DMS53 treated with DMSO at 0.1 percent for 48 hours (cell line): ENCODE results near the gene BICRAL.
"Not testable (repeated sequence)": the region's sequence is repeated elsewhere in the genome, so short reads cannot be mapped to it uniquely, and the experiment has no call there.

ENCODE experiments used
- DNase-seq: peaks from one replicate; lab custom pipeline; 2025; ENCODE audit not compliant: unreplicated experiment; lab: John Stamatoyannopoulos, UW

Gene BICRAL

DNA sequence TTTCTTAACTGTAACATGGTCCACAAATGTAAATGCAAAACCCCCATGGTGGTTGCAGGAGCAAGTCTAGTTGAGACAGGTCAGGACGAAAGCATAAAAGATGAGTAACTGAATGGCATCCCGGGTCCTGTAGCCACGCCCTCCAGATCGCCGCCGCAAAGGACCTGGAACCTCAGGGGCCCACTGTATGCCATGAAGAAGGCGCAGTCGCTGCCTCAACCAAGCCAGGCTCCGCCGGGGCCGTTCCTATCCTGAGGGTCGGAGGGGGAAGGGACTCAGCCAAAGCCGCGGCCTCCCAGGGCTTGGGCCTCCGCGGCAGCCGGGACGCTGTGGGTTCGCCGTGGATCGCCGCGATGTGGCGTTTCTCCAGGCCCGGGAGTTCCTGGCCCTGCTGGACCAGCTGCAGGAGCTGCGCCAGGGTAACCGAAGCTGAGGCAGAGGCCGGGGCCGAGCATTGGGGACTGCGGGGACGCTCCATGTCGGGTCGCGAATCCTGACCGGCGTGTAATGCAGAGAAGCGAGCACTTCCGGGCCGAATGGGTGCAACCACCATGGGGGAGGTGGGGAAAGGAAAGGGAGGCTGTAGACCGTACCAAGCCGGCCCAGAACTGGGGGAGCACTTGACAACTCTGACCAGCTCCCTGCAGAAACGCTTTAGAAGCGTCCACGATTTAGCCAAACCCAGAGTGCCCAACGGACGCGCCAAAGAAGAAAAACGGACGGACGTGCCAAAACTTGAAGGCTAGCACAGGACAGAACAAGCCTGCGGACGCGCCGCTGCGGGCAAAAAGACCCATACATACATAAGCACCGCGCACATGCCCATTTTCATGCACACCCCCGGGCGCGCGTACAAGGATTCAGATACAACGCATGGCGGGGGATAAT, 108.7 kb downstream of the BICRAL start:
- DNase-seq: peak; percentile 93

DNA sequence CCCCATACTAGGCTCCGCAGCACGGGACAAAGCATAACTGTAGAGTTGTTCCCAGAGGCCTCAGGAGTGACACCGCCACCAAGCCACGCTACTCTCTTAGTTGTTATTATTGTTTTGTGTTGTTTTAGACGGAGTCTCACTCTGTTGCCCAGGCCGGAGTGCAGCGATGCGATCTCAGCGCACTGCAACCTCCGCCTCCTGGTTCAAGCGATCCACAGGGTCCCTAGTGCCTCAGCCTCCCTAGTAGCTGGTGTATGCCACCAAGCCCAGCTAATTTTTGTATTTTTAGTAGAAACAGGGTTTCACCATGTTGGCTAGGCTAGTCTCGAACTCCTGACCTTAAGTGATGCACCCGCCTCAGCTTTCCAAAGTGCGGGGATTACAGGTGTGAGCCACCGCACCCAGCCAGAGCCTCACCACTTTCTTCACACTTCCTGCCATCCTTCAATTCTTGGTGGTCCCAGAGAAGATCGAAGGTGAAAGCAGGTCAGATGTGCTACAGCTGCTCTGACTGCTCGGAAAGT, 109.4 kb downstream of the BICRAL start:
- DNase-seq: no peak

DNA sequence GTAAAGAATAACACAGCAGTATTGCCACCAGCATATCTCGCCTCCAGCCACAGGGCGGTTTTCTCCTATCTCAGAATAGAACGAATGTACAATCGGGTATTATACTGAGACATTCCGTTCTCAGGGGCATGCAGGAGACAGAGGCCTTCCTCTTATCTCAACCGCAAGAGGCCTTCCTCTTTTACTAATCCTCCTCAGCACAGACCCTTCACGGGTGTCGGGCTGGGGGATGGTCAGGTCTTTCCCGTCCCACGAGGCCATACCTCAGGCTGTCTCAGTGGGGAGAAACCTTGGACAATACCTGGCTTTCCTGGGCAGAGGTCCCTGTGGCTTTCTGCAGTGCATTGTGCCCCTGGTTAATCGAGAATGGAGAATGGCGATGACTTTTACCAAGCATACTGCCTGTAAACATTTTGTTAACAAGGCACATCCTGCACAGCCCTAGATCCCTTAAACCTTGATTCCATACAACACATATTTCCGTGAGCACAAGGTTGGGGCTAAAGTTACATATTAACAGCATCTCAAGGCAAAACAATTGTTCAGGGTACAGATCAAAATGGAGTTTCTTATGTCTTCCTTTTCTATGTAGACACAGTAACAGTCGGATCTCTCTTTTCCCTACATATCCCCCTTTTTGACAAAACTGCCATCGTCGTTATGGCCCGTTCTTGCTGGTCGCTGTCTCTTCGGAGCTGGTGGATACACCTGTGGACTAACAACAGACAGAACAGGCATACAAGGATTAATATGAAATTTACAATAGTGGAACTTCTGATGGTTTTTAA, 112.4 kb downstream of the BICRAL start:
- DNase-seq: not testable (repeated sequence)

GRCh38 chr6:42896178-42896719, 114.4 kb downstream of the BICRAL start:
- no peak for DNase-seq

DNA sequence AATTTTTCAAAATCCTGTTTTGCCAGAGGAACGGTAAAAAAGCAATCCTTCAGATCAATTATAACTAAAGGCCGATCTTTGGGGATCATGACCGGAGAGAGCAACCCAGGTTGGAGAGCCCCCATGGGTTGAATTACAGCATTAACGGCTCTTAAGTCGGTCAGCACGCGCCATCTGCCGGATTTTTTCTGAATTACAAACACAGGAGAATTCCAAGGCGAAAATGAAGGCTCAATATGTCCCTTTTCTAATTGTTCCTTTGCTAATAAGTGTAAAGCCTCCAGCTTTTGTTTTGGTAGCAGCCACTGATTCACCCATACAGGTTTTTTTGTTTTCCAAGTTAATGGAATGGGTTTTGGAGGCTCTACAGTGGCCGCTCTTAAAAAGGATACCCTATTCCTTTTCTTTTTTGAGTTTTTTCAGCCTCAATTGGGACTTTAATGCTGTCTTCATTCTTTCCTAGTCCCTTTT, 117.1 kb downstream of the BICRAL start:
- peak; percentile 4 for DNase-seq

DNA sequence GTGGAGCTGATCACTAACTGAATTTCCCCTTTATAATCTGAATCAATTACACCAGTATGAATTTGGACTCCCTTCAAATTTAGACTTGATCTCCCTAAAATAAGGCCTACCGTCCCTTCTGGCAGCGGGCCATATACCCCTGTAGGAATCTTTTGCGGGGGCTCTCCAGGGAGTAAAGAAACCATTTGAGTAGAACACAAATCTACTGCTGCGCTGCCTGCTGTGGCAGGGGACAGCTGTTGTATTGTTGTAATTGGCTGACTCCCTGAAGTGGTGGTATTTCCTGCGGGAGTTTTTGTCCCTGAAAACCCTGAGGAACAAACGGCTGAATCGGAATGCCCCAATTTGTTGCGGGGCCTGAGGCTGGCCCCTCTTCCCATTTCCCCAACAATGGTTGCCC, 118.0 kb downstream of the BICRAL start:
- no peak for DNase-seq

GRCh38 chr6:42901538-42901957, 119.7 kb downstream of the BICRAL start:
- DNase-seq: peak; percentile 80

- DNase-seq: not testable (repeated sequence)
Observed at GRCh38 chr6:42902429-42903263, 120.8 kb downstream of the BICRAL start.

DNA sequence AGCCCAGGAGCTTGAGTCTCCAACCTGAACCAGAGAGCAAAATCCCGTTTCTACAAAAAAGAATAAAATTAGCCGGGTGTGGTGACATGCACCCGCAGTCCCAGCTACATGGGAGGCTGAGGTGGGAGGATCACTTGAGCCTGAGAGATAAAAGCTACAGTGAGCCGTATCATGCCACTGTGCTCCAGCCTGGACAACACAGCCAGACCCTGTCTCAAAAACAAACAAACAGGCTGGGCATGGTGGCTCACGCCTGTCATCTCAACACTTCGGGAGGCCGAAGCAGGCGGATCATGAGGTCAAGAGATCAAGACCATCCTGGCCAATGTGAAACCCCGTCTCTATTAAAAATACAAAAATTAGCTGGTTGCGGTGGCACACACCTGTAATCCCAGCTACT, 122.6 kb downstream of the BICRAL start:
- DNase-seq: no peak

- DNase-seq: no peak
Observed at GRCh38 chr6:42907336-42907735, 125.5 kb downstream of the BICRAL start.

- DNase-seq: no peak
Observed at GRCh38 chr6:42909835-42910234, 128.0 kb downstream of the BICRAL start.

GRCh38 chr6:42911171-42912021, 129.5 kb downstream of the BICRAL start:
- peak; percentile 43 for DNase-seq

- no peak for DNase-seq
Observed at GRCh38 chr6:42914546-42914945, 132.7 kb downstream of the BICRAL start.

- no peak for DNase-seq
Observed at GRCh38 chr6:42915732-42916131, 133.9 kb downstream of the BICRAL start, which contains the start of gene PTCRA. Gene PTCRA (plus strand): TSS chr6:42916053. CDS start chr6:42916070, 17 bp downstream.

- DNase-seq: no peak
Observed at GRCh38 chr6:42916288-42916687, 134.4 kb downstream of the BICRAL start.
